Coronary artery (tissue), 2 donors: ENCODE measurements around the gene COL20A1.
"Not testable (repeated sequence)": the region's sequence is repeated elsewhere in the genome, so short reads cannot be mapped to it uniquely, and the experiment has no call there.

ENCODE experiments used
- DNase-seq: peaks from one replicate; pipeline ENCODE4 v3.0.0-alpha.2; 2017; ENCODE audit warnings: low spot score
- H3K27ac ChIP-seq, 2 donors: fragments of 200-600 bp; sonication (generic); one replicate each; pipeline ENCODE4 v1.5.1; 2016 to 2019
- H3K4me3 ChIP-seq: fragments of 200-600 bp; sonication (generic); 2 replicates; pipeline ENCODE4 v1.5.1; 2016; ENCODE audit warnings: mild to moderate bottlenecking, moderate library complexity
- CTCF ChIP-seq: fragments of 200-600 bp; sonication (generic); IDR thresholded peaks from one replicate; pipeline ENCODE4 v1.5.1; 2019; ENCODE audit warnings: antibody characterized with exemption

The COL20A1 gene

GRCh38 chr20:63305393-63305792 lies 12.4 kb downstream of the COL20A1 start:
- no peak for DNase-seq
- Histone ChIP-seq H3K27ac (no peak overlapping the region), H3K4me3 (no peak overlapping the region)
- no peak for TF ChIP-seq CTCF

- H3K27ac ChIP-seq, DNase-seq: not testable (repeated sequence)
Observed at GRCh38 chr20:63305933-63306672, 13.1 kb downstream of the COL20A1 start.

GRCh38 chr20:63306673-63307537 lies 13.9 kb downstream of the COL20A1 start:
- no peak overlapping the region for H3K4me3 ChIP-seq
- H3K27ac ChIP-seq: no peak overlapping the region
- no peak for DNase-seq
- TF ChIP-seq CTCF: no peak

More at GRCh38 chr20:63305933-63306672, 13.1 kb downstream of the COL20A1 start:
- not testable (repeated sequence) for H3K4me3 ChIP-seq

GRCh38 chr20:63307538-63308217 lies 14.7 kb downstream of the COL20A1 start:
- H3K27ac ChIP-seq: no peak overlapping the region
- no peak for TF ChIP-seq CTCF
- no peak for DNase-seq
- H3K4me3 ChIP-seq: no peak overlapping the region

GRCh38 chr20:63308218-63308911 lies 15.4 kb downstream of the COL20A1 start:
- no peak overlapping the region for H3K27ac ChIP-seq
- no peak for DNase-seq
- no peak overlapping the region for H3K4me3 ChIP-seq
- TF ChIP-seq CTCF: no peak

GRCh38 chr20:63309261-63310071 lies 16.5 kb downstream of the COL20A1 start:
- Histone ChIP-seq H3K4me3 (no peak overlapping the region), H3K27ac (no peak overlapping the region)
- DNase-seq: no peak
- peak; percentile 66 for TF ChIP-seq CTCF
